Measurements from ENCODE around the gene OSBPL10.

DNA sequence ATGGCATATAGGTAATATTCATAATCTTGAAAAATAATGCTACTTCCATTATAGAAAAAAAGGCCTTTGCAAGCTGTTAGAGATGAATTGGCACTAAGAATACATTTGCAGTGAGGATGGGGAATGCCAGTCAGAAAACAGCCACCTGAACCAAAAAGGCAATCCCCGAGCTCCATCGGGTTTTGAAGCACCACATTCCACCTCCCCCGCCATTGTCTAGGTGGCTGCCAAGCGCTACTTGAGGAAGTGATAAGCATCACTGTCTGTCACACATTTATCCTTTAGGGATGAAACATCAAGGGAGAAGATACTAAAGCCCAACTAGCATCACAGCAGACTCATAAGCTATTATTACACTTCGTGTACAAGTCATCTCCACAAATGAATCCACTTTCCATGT, 112.8 kb downstream of the OSBPL10 start:
- no peak for TF ChIP-seq ZNF384 (IDR thresholded peaks at IDR 0.05)
- no peak for TF ChIP-seq SUZ12 (IDR thresholded peaks at IDR 0.05)
- TF ChIP-seq NFRKB (IDR thresholded peaks at IDR 0.05) = no peak
- TF ChIP-seq BHLHE40 (IDR thresholded peaks at IDR 0.05; ENCODE audit: borderline replicate concordance) = no peak
- no peak for TF ChIP-seq SP1 (IDR thresholded peaks at IDR 0.05)
- TF ChIP-seq, protein P1, sequence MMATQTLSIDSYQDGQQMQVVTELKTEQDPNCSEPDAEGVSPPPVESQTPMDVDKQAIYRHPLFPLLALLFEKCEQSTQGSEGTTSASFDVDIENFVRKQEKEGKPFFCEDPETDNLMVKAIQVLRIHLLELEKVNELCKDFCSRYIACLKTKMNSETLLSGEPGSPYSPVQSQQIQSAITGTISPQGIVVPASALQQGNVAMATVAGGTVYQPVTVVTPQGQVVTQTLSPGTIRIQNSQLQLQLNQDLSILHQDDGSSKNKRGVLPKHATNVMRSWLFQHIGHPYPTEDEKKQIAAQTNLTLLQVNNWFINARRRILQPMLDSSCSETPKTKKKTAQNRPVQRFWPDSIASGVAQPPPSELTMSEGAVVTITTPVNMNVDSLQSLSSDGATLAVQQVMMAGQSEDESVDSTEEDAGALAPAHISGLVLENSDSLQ (IDR thresholded peaks at IDR 0.05) = no peak
- no peak for TF ChIP-seq L3MBTL2 (conservative IDR thresholded peaks at IDR 0.05)
- TF ChIP-seq FOXA1 (IDR thresholded peaks at IDR 0.05) = no peak

Data from HEK293T (cell line).